Measurements from ENCODE around the gene PIPOX. TPM values are rescaled to one million over a fixed set of nuclear protein-coding genes. Genes with fewer than 3 reads are reported as not detected.

Gene PIPOX
- total RNA-seq, 1 donor from 2014 or later: 1.8 TPM

- Histone ChIP-seq H2AFZ (ENCODE audit: low read depth, low read length) (no peak overlapping the region), H3K9me3 (ENCODE audit: insufficient read depth, low read depth, low read length) (no peaks in the 10 kb centered on the region), H3K4me3 (ENCODE audit: insufficient read depth, low read depth, low read length) (no peak overlapping the region), H3K79me2 (ENCODE audit: insufficient read depth, low read length) (no peaks in the 10 kb centered on the region), H3K36me3 (ENCODE audit: insufficient read depth, low read length) (no peaks in the 10 kb centered on the region), H3K27ac (ENCODE audit: low read depth, low read length) (no peak overlapping the region), H3K4me1 (ENCODE audit: insufficient read depth, low read length) (no peaks in the 10 kb centered on the region), H3K9ac (ENCODE audit: low read length) (no peak overlapping the region), H4K20me1 (ENCODE audit: insufficient read depth, low read length) (peaks cover 4% of the 10 kb centered on the region), H3K27me3 (ENCODE audit: insufficient read depth, low read length) (peaks cover 16% of the 10 kb centered on the region), H3K4me2 (ENCODE audit: low read length) (no peak overlapping the region)
- Mint-ChIP-seq H3K4me3 (ENCODE audit: unreplicated experiment) (no peak overlapping the region), H3K27me3 (ENCODE audit: low read depth, unreplicated experiment) (peaks cover 19% of the 10 kb centered on the region), H3K27ac (ENCODE audit: unreplicated experiment) (no peak overlapping the region), H3K9me3 (ENCODE audit: unreplicated experiment) (no peaks in the 10 kb centered on the region), H3K4me1 (ENCODE audit: low read depth, unreplicated experiment) (peaks cover 3% of the 10 kb centered on the region), H3K36me3 (ENCODE audit: low read depth, unreplicated experiment) (peaks cover 4% of the 10 kb centered on the region)
- DNase-seq (ENCODE audit: low read depth) (no peak), FAIRE-seq (no peak)
- TF ChIP-seq CTCF (IDR thresholded peaks at IDR 0.05; ENCODE audit: insufficient read depth, low read depth, low read length) (no peak), EZH2 (IDR thresholded peaks at IDR 0.05; ENCODE audit: insufficient read depth, low read length) (no peak)
Measured at GRCh38 chr17:29069526-29070041, 26.6 kb downstream of the PIPOX start.

GRCh38 chr17:29070308-29070707, 27.4 kb downstream of the PIPOX start:
- H3K27ac ChIP-seq (ENCODE audit: low read depth, low read length): no peak overlapping the region
- H4K20me1 ChIP-seq (ENCODE audit: insufficient read depth, low read length): peaks cover 4% of the 10 kb centered on the region
- peaks cover 6% of the 10 kb centered on the region for H3K36me3 Mint-ChIP-seq (ENCODE audit: low read depth, unreplicated experiment)
- H3K79me2 ChIP-seq (ENCODE audit: insufficient read depth, low read length): no peaks in the 10 kb centered on the region
- H3K27ac Mint-ChIP-seq (ENCODE audit: unreplicated experiment): no peak overlapping the region
- FAIRE-seq (no peak), DNase-seq (ENCODE audit: low read depth) (no peak)
- peaks cover 3% of the 10 kb centered on the region for H3K4me1 Mint-ChIP-seq (ENCODE audit: low read depth, unreplicated experiment)
- H2AFZ ChIP-seq (ENCODE audit: low read depth, low read length): no peak overlapping the region
- H3K9ac ChIP-seq (ENCODE audit: low read length): no peak overlapping the region
- H3K4me1 ChIP-seq (ENCODE audit: insufficient read depth, low read length): no peaks in the 10 kb centered on the region
- H3K9me3 ChIP-seq (ENCODE audit: insufficient read depth, low read depth, low read length): no peaks in the 10 kb centered on the region
- H3K4me3 Mint-ChIP-seq (ENCODE audit: unreplicated experiment): no peak overlapping the region
- no peak overlapping the region for H3K4me2 ChIP-seq (ENCODE audit: low read length)
- no peaks in the 10 kb centered on the region for H3K9me3 Mint-ChIP-seq (ENCODE audit: unreplicated experiment)
- no peak overlapping the region for H3K4me3 ChIP-seq (ENCODE audit: insufficient read depth, low read depth, low read length)
- TF ChIP-seq EZH2 (IDR thresholded peaks at IDR 0.05; ENCODE audit: insufficient read depth, low read length) (no peak), CTCF (IDR thresholded peaks at IDR 0.05; ENCODE audit: insufficient read depth, low read depth, low read length) (no peak)
- H3K27me3 Mint-ChIP-seq (ENCODE audit: low read depth, unreplicated experiment): peaks cover 19% of the 10 kb centered on the region
- no peaks in the 10 kb centered on the region for H3K36me3 ChIP-seq (ENCODE audit: insufficient read depth, low read length)
- peaks cover 16% of the 10 kb centered on the region for H3K27me3 ChIP-seq (ENCODE audit: insufficient read depth, low read length)

- Mint-ChIP-seq H3K36me3 (ENCODE audit: low read depth, unreplicated experiment) (peaks cover 10% of the 10 kb centered on the region), H3K27ac (ENCODE audit: unreplicated experiment) (no peak overlapping the region), H3K9me3 (ENCODE audit: unreplicated experiment) (peaks cover 2% of the 10 kb centered on the region)
Measured at GRCh38 chr17:29070781-29071180, 27.8 kb downstream of the PIPOX start.

More at GRCh38 chr17:29070781-29071180, 27.8 kb downstream of the PIPOX start:
- Histone ChIP-seq H3K27me3 (ENCODE audit: insufficient read depth, low read length) (peaks cover 16% of the 10 kb centered on the region), H3K36me3 (ENCODE audit: insufficient read depth, low read length) (no peaks in the 10 kb centered on the region), H4K20me1 (ENCODE audit: insufficient read depth, low read length) (peaks cover 4% of the 10 kb centered on the region), H2AFZ (ENCODE audit: low read depth, low read length) (no peak overlapping the region), H3K27ac (ENCODE audit: low read depth, low read length) (no peak overlapping the region), H3K4me1 (ENCODE audit: insufficient read depth, low read length) (no peaks in the 10 kb centered on the region), H3K9ac (ENCODE audit: low read length) (no peak overlapping the region), H3K4me3 (ENCODE audit: insufficient read depth, low read depth, low read length) (no peak overlapping the region), H3K4me2 (ENCODE audit: low read length) (no peak overlapping the region), H3K9me3 (ENCODE audit: insufficient read depth, low read depth, low read length) (no peaks in the 10 kb centered on the region), H3K79me2 (ENCODE audit: insufficient read depth, low read length) (no peaks in the 10 kb centered on the region)
- DNase-seq (ENCODE audit: low read depth): no peak
- H3K4me1 Mint-ChIP-seq (ENCODE audit: low read depth, unreplicated experiment): peaks cover 3% of the 10 kb centered on the region
- TF ChIP-seq EZH2 (IDR thresholded peaks at IDR 0.05; ENCODE audit: insufficient read depth, low read length) (no peak), CTCF (IDR thresholded peaks at IDR 0.05; ENCODE audit: insufficient read depth, low read depth, low read length) (no peak)
- peaks cover 15% of the 10 kb centered on the region for H3K27me3 Mint-ChIP-seq (ENCODE audit: low read depth, unreplicated experiment)
- H3K4me3 Mint-ChIP-seq (ENCODE audit: unreplicated experiment): no peak overlapping the region
- FAIRE-seq: no peak

Data from astrocyte (in vitro differentiated cells and primary cell).